BLaER1 treated with 17β-estradiol and CSF1 and Interleukin-3, amounts not matched to agents 10 nM and 100 nM (cell line): ENCODE data around the gene B9D2.

Source experiments
- H3K27ac ChIP-seq, 11 experiments: shearing (Covaris generic); formaldehyde crosslinking; 2 replicates each; pipeline ENCODE4 v1.8.1; 2022
- H3K27me3 ChIP-seq, 11 experiments: shearing (Covaris generic); formaldehyde crosslinking; 2 replicates each; pipeline ENCODE4 v1.8.1; 2022
- H3K36me3 ChIP-seq, 11 experiments: shearing (Covaris generic); formaldehyde crosslinking; 2 replicates each; pipeline ENCODE4 v1.8.1; 2022
- H3K4me1 ChIP-seq, 10 experiments: shearing (Covaris generic); formaldehyde crosslinking; 2 replicates each; pipeline ENCODE4 v1.8.1; 2022
- H3K4me2 ChIP-seq, 11 experiments: shearing (Covaris generic); formaldehyde crosslinking; 2 replicates each; pipeline ENCODE4 v1.8.1; 2022
- H3K4me3 ChIP-seq, 10 experiments: shearing (Covaris generic); formaldehyde crosslinking; 2 replicates each; pipeline ENCODE4 v1.8.1; 2022
- H3K9ac ChIP-seq, 11 experiments: shearing (Covaris generic); formaldehyde crosslinking; 2 replicates each; pipeline ENCODE4 v1.8.1; 2022
- H3K9me3 ChIP-seq, 11 experiments: shearing (Covaris generic); formaldehyde crosslinking; replicated peaks in 1 of 11; 2 replicates each; pipeline ENCODE4 v1.8.1; 2022
- H4K20me1 ChIP-seq, 11 experiments: shearing (Covaris generic); formaldehyde crosslinking; 2 replicates each; pipeline ENCODE4 v1.8.1; 2022
- Cebpa-rat ChIP-seq, 11 experiments: shearing (Covaris generic); IDR thresholded peaks; 2 replicates each; pipeline ENCODE4 v1.8.1; 2022

B9D2 gene

DNA sequence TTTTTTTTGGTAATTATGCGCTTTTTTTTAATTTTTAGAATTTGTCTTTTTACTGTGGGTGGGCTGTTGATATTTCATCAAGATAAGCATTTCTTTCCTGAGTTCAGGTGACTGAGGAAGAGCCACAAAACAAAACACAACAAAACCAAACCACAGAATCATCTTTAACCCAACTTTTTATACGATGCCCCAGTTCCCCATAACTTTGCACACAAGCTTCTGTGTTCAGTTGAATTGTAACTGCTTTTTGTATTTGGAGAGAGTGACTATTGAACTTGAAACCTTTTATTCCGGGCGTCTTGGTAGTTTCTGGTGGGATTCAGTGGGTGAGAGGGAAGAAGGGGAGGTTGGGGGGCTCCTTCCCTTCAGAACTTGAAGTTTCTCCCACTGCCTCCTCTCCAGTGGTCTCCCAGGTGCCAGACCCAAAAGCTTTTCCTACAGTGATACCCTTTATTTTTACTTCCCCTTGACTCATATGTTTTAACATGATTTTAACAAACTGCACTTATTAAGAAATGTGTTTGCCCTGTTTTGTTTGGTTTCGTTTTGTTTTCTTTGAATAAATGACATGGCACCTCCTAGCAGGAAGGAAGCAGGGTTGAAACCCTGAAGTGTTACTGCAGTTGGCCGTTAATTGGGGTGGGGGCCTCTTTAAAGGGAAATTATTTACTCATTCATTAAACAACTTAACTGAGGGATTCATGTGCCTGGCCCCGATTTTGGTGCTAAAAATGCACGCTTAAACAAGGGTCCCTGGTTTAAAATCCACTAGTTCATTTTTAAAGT lies 56.7 kb downstream of the B9D2 start:
- peaks cover 84 to 93% (median 91%) of the 10 kb centered on the region in 10 experiments for H3K4me1 ChIP-seq
- H3K9me3 ChIP-seq, result no peaks in the 10 kb centered on the region
- peak overlapping the region; percentile 79 to 98 (median 92) for H3K4me2 ChIP-seq
- no peak for TF ChIP-seq Cebpa-rat (IDR thresholded peaks at IDR 0.05)
- H3K4me3 ChIP-seq, result peak overlapping the region in 6 of 10 experiments; percentile 4 to 52 (median 13); a peak in 6 of 20 replicates
- peak overlapping the region; percentile 63 to 95 (median 90); a peak in 21 of 22 replicates for H3K9ac ChIP-seq
- H3K27ac ChIP-seq, result peak overlapping the region; percentile 73 to 97 (median 93)
- no peaks in the 10 kb centered on the region for H3K27me3 ChIP-seq
- peaks cover 45 to 71% (median 52%) of the 10 kb centered on the region in 11 experiments for H3K36me3 ChIP-seq
- H4K20me1 ChIP-seq, result peaks cover 0 to 82% (median 62%) of the 10 kb centered on the region in 11 experiments; a peak in 18 of 22 replicates

DNA sequence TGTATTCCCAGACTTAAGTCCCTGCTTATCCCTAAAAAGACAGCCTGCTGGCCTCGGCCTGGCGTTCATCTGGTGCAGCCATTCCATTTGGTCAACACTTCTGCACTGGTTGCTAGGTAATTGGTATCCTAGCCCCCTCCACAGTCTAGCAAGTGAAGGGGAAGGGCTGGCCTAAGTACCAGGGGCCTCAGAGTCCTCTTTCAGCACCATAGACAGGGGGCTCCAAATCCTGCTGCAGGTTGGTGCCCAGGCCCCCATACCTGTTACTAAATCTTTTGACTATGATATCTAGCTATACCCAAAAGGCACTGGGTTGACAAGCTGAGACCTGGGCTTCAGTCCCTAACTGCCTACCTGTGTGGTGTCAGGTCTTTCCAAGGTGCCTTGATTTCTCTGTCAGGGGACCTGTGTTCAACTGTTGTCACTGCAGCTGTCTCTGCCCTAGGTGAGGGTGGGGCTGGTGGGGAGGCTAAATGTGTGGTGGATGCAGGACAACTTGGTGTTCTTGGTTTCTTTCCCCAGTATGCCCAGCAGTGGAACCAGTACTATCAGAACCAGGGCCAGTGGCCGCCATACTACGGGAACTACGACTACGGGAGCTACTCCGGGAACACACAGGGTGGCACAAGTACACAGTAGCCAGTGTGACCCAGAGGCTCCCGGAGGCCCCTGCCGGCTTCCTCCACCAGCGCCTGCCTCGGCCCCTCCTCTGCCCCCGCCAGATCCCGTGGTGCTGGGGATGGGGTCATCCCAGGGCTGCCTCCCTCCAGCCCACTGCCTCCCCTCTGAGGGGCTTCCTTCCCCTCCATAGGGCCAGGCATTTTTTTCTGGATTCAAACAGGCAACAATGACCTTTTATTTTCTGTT lies 57.8 kb downstream of the B9D2 start:
- Histone ChIP-seq H3K36me3 (peaks cover 53 to 76% (median 59%) of the 10 kb centered on the region in 11 experiments), H3K9ac (peak overlapping the region; percentile 63 to 95 (median 90)), H3K9me3 (no peaks in the 10 kb centered on the region), H3K4me1 (peaks cover 84 to 93% (median 91%) of the 10 kb centered on the region in 10 experiments), H3K4me3 (peak overlapping the region in 4 of 10 experiments; percentile 6 to 52 (median 12); a peak in 4 of 20 replicates), H3K4me2 (peak overlapping the region; percentile 79 to 98 (median 92)), H3K27me3 (no peaks in the 10 kb centered on the region), H4K20me1 (peaks cover 0 to 82% (median 62%) of the 10 kb centered on the region in 11 experiments; a peak in 19 of 22 replicates), H3K27ac (peak overlapping the region; percentile 73 to 97 (median 93); a peak in 21 of 22 replicates)
- no peak for TF ChIP-seq Cebpa-rat (IDR thresholded peaks at IDR 0.05)

DNA sequence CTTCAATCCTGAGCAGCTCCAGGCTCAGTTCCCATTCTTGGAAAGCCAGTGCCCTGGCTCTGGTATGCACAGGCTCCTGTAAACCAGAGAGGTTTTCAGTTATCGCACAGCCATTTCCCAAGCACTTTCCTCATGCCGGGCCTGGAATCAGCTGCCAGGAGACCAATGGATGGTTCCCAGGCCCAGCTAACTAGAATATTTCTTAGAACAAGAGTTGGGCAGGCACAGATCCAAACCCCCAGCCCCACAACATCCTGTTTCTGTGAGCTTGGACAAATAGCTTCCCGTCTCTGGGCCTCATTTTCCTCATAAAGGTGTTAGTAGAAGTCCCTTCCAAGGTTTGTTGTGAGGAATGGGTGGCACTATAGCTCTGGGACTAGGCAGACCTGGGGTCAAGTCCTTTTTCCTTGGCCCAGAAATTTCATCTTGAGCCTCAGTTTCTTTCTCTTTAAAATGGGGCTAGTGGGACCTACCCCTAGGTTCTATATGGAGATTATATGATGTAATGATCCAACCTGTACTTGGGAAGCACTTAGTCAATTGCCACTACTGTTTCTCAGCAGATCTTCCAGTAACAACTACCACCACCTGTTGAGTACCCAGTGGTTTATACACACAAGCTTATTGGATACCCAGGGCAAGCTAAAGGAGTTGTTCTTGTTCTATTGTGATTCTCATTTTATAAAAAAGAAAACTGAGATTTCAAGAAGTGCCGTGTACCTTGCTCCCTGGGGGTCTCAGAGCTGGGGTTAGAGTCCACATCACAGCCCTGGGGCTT lies 59.1 kb downstream of the B9D2 start:
- peak overlapping the region in 7 of 11 experiments; percentile 4 to 88 (median 36); a peak in 8 of 22 replicates for H3K27ac ChIP-seq
- H3K4me2 ChIP-seq, result peak overlapping the region in 9 of 11 experiments; percentile 11 to 97 (median 79); a peak in 11 of 22 replicates
- no peaks in the 10 kb centered on the region for H3K27me3 ChIP-seq
- H3K9me3 ChIP-seq, result no peaks in the 10 kb centered on the region
- peaks cover 0 to 87% (median 70%) of the 10 kb centered on the region in 11 experiments; a peak in 20 of 22 replicates for H4K20me1 ChIP-seq
- peaks cover 64 to 89% (median 72%) of the 10 kb centered on the region in 11 experiments for H3K36me3 ChIP-seq
- H3K4me3 ChIP-seq, result no peak overlapping the region
- peaks cover 92 to 99% (median 98%) of the 10 kb centered on the region in 10 experiments for H3K4me1 ChIP-seq
- H3K9ac ChIP-seq, result peak overlapping the region in 8 of 11 experiments; percentile 2 to 71 (median 34); a peak in 8 of 22 replicates
- no peak for TF ChIP-seq Cebpa-rat (IDR thresholded peaks at IDR 0.05)
